OCI-LY7 (cell line): ENCODE data around the gene DHRSX. TPM values are rescaled to one million over a fixed set of nuclear protein-coding genes. Genes with fewer than 3 reads are reported as not detected.
"Not testable (repeated sequence)": the region's sequence is repeated elsewhere in the genome, so short reads cannot be mapped to it uniquely, and the experiment has no call there.

Experiments
- BruUV-seq: library from RNA; stranded (reverse); fragments of 400-500 nt; replicated peaks from 2 replicates; lab custom pipeline; 2021; lab: Mats Ljungman, UMichigan
- CTCF ChIA-PET: fragments of 300-600 bp; sonication (Branson Sonifier 250); formaldehyde crosslinking; loops from one replicate; lab custom pipeline; 2022; ENCODE audit warnings: antibody characterized with exemption; ENCODE audit not compliant: unreplicated experiment; lab: Charles Lee
- POLR2A ChIA-PET: fragments of 300-600 bp; sonication (Branson Sonifier 250); formaldehyde crosslinking; loops from one replicate; lab custom pipeline; 2022; ENCODE audit warnings: antibody characterized with exemption; lab: Charles Lee
- DNase-seq: peaks from one replicate; pipeline ENCODE4 v3.0.0-alpha.2; 2015; ENCODE audit warnings: low spot score
- H2AFZ ChIP-seq: fragments of 200-600 bp; sonication (generic), shearing (Covaris generic); 2 replicates; pipeline ENCODE4 v1.6.1; 2014; ENCODE audit warnings: mild to moderate bottlenecking, antibody characterized with exemption, low read length, moderate library complexity
- H3K27ac ChIP-seq: fragments of 200-600 bp; sonication (generic); 2 replicates; pipeline ENCODE4 v1.5.1; 2014; ENCODE audit warnings: mixed run types, low read depth, mild to moderate bottlenecking, moderate library complexity, low read length, inconsistent platforms; ENCODE audit not compliant: poor library complexity, severe bottlenecking
- H3K36me3 ChIP-seq: fragments of 200-600 bp; sonication (generic); 2 replicates; pipeline ENCODE4 v1.6.1; 2014; ENCODE audit warnings: mild to moderate bottlenecking, antibody characterized with exemption, low read length, moderate library complexity, mixed read lengths; ENCODE audit not compliant: insufficient read depth
- H3K4me1 ChIP-seq: fragments of 200-600 bp; sonication (generic); 2 replicates; pipeline ENCODE4 v1.5.1; 2014; ENCODE audit warnings: mild to moderate bottlenecking, low read length; ENCODE audit not compliant: insufficient read depth, poor library complexity, severe bottlenecking
- H3K4me2 ChIP-seq: fragments of 200-600 bp; sonication (generic); 2 replicates; pipeline ENCODE4 v1.6.1; 2014; ENCODE audit warnings: mild to moderate bottlenecking, low read length
- H3K4me3 ChIP-seq: fragments of 200-600 bp; sonication (generic); 2 replicates; pipeline ENCODE4 v1.5.1; 2014; ENCODE audit warnings: mild to moderate bottlenecking, low read depth, low read length; ENCODE audit not compliant: poor library complexity, severe bottlenecking
- H3K79me2 ChIP-seq: fragments of 200-600 bp; sonication (generic); 2 replicates; pipeline ENCODE4 v1.6.1; 2016; ENCODE audit warnings: low read depth, mild to moderate bottlenecking, low read length, moderate library complexity, mixed read lengths; ENCODE audit not compliant: insufficient read depth
- H3K9me2 ChIP-seq: fragments of 200-600 bp; sonication (generic); 2 replicates; pipeline ENCODE4 v1.6.1; 2016; ENCODE audit warnings: mild to moderate bottlenecking, low read length, mixed read lengths; ENCODE audit not compliant: insufficient read depth
- H3K9me3 ChIP-seq: fragments of 200-600 bp; sonication (generic); 2 replicates; pipeline ENCODE4 v1.6.1; 2014; ENCODE audit warnings: mild to moderate bottlenecking, mixed run types, low read length, mixed read lengths
- H4K20me1 ChIP-seq: fragments of 200-600 bp; sonication (generic); 2 replicates; pipeline ENCODE4 v1.6.1; 2014; ENCODE audit warnings: mild to moderate bottlenecking, antibody characterized with exemption, low read length, moderate library complexity, mixed read lengths; ENCODE audit not compliant: insufficient read depth
- EZH2phosphoT487 ChIP-seq: fragments of 200-600 bp; sonication (generic); IDR thresholded peaks from 2 replicates; pipeline ENCODE4 v1.6.1; 2018; ENCODE audit warnings: low read depth, borderline replicate concordance, mild to moderate bottlenecking, mixed run types, antibody characterized with exemption, low read length, moderate library complexity, mixed read lengths
- intact Hi-C: fragments of 100-400 bp; cut with micrococcal nuclease; formaldehyde crosslinking; loops from one replicate; pipeline ENCODE4 v1.10.0; 2022; ENCODE audit not compliant: unreplicated experiment
- total RNA-seq, 2 experiments: library from RNA; depleted of rRNA in 1 of 2; stranded (reverse); fragments of >200 nt in 1 of 2; shearing (Covaris generic) in 1 of 2; gene quantifications; 2 replicates each; pipeline ENCODE4 v1.2.3, GENCODE V29; 2014 to 2022
- TF ChIP-seq, protein P1 (sequence below): fragments of 200-600 bp; sonication (generic); conservative IDR thresholded peaks from 2 replicates; pipeline ENCODE4 v1.5.1; 2014; ENCODE audit warnings: mild to moderate bottlenecking, antibody characterized with exemption, low read length, moderate library complexity, mixed read lengths

Gene DHRSX
- total RNA-seq, 2 experiments from 2014 or later = 25.2 to 30.9 TPM

GRCh38 chrX:2242326-2242725 lies 258.4 kb downstream of the DHRSX start:
- BruUV-seq = no TSS peak
- TF ChIP-seq EZH2phosphoT487 = no peak
- TF ChIP-seq, protein P1, sequence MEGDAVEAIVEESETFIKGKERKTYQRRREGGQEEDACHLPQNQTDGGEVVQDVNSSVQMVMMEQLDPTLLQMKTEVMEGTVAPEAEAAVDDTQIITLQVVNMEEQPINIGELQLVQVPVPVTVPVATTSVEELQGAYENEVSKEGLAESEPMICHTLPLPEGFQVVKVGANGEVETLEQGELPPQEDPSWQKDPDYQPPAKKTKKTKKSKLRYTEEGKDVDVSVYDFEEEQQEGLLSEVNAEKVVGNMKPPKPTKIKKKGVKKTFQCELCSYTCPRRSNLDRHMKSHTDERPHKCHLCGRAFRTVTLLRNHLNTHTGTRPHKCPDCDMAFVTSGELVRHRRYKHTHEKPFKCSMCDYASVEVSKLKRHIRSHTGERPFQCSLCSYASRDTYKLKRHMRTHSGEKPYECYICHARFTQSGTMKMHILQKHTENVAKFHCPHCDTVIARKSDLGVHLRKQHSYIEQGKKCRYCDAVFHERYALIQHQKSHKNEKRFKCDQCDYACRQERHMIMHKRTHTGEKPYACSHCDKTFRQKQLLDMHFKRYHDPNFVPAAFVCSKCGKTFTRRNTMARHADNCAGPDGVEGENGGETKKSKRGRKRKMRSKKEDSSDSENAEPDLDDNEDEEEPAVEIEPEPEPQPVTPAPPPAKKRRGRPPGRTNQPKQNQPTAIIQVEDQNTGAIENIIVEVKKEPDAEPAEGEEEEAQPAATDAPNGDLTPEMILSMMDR = no peak

DNA sequence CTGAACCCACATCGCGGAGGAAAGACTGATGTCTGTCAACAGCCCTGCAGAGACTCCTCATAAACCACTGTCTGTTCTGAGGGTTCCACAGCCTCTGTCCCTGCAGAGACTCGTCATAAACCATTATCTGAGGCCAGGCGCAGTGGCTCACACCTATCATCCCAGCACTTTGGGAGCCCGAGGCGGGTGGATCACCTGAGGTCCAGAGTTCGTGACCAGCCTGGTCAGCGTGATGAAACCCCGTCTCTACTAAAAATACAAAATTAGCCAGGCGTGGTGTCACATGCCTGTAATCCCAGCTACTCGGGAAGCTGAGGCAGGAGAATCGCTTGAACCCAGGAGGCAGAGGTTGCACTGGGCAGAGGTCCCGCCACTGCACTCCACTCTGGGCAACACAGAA lies 259.3 kb downstream of the DHRSX start:
- H3K4me3 ChIP-seq, H3K27ac ChIP-seq, H3K4me1 ChIP-seq, CTCF ChIA-PET, H3K9me3 ChIP-seq, H4K20me1 ChIP-seq, H2AFZ ChIP-seq, intact Hi-C loops, H3K36me3 ChIP-seq, H3K4me2 ChIP-seq, BruUV-seq, H3K79me2 ChIP-seq, DNase-seq, POLR2A ChIA-PET, H3K9me2 ChIP-seq: not testable (repeated sequence)

More at GRCh38 chrX:2242326-2242725, 258.4 kb downstream of the DHRSX start:
- no peak overlapping the region for H3K27ac ChIP-seq
- intact Hi-C loops = no loop called here
- H2AFZ ChIP-seq = no peak overlapping the region
- ChIA-PET CTCF (no interaction called here), POLR2A (no interaction called here)
- no peak for DNase-seq
- no peaks in the 10 kb centered on the region for H4K20me1 ChIP-seq
- no peaks in the 10 kb centered on the region for H3K79me2 ChIP-seq
- no peak overlapping the region for H3K4me2 ChIP-seq
- H3K9me2 ChIP-seq = no peaks in the 10 kb centered on the region
- H3K4me3 ChIP-seq = no peak overlapping the region
- H3K9me3 ChIP-seq = no peaks in the 10 kb centered on the region
- H3K36me3 ChIP-seq = no peaks in the 10 kb centered on the region
- no peaks in the 10 kb centered on the region for H3K4me1 ChIP-seq

GRCh38 chrX:2240761-2241160 lies 260.0 kb downstream of the DHRSX start:
- intact Hi-C loops, H2AFZ ChIP-seq, H3K9me3 ChIP-seq, CTCF ChIA-PET, H3K4me2 ChIP-seq, H3K36me3 ChIP-seq, BruUV-seq, H3K4me1 ChIP-seq, H3K79me2 ChIP-seq, DNase-seq, H3K27ac ChIP-seq, POLR2A ChIA-PET, H3K9me2 ChIP-seq, H3K4me3 ChIP-seq, H4K20me1 ChIP-seq: not testable (repeated sequence)

- CTCF ChIA-PET = no interaction called here
- no peak overlapping the region for H3K4me3 ChIP-seq
- POLR2A ChIA-PET = no interaction called here
Observed at GRCh38 chrX:2237976-2238375, 262.8 kb downstream of the DHRSX start.

More at GRCh38 chrX:2237976-2238375, 262.8 kb downstream of the DHRSX start:
- H3K79me2 ChIP-seq = no peaks in the 10 kb centered on the region
- no peaks in the 10 kb centered on the region for H3K36me3 ChIP-seq
- DNase-seq = no peak
- no peak overlapping the region for H3K27ac ChIP-seq
- no peaks in the 10 kb centered on the region for H3K9me2 ChIP-seq
- no peak overlapping the region for H2AFZ ChIP-seq
- TF ChIP-seq, protein P1 = no peak
- TF ChIP-seq EZH2phosphoT487 = no peak
- BruUV-seq = no TSS peak
- intact Hi-C loops = no loop called here
- no peak overlapping the region for H3K4me2 ChIP-seq
- no peaks in the 10 kb centered on the region for H3K9me3 ChIP-seq
- H4K20me1 ChIP-seq = no peaks in the 10 kb centered on the region
- H3K4me1 ChIP-seq = no peaks in the 10 kb centered on the region
